GM18520 (cell line): Measurements from ENCODE around the gene CPB2.

Experiments
- ATAC-seq: cut with Tn5 transposase; IDR thresholded peaks from one replicate; pipeline ENCODE4 v1.9.1; 2021; ENCODE audit not compliant: unreplicated experiment

The CPB2 gene

DNA sequence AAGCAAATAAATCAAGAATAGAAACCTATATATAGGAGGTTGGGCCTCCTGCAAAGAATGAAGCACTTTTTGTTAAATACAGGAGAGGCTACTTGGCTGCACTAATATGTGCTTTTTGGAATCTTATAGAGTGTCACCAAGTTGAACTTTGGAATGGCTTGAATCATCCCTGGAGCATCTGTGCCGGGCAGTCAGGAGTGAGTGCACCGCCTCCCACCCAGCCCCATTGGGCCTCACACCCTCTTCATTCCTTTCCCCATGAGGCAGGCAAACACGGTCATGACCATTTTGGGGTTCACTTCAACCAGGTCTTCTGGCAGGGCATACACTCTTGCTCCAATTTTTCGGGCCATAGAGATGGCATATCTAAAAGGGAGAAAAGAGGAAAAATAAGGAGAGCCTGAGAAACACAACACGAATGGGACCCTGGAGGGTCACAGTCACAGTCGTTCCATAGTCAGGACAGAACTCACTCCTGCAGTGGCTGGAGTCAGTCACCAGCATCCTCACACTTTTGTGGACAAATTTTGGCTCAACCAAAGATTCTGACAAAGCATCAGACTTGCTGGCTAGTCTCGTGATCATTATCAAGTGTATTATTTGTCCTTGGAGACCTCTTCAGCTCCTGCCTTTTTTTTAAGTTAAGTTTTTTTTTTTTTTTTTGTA is 22.7 kb upstream of the CPB2 start:
- no peak for ATAC-seq

DNA sequence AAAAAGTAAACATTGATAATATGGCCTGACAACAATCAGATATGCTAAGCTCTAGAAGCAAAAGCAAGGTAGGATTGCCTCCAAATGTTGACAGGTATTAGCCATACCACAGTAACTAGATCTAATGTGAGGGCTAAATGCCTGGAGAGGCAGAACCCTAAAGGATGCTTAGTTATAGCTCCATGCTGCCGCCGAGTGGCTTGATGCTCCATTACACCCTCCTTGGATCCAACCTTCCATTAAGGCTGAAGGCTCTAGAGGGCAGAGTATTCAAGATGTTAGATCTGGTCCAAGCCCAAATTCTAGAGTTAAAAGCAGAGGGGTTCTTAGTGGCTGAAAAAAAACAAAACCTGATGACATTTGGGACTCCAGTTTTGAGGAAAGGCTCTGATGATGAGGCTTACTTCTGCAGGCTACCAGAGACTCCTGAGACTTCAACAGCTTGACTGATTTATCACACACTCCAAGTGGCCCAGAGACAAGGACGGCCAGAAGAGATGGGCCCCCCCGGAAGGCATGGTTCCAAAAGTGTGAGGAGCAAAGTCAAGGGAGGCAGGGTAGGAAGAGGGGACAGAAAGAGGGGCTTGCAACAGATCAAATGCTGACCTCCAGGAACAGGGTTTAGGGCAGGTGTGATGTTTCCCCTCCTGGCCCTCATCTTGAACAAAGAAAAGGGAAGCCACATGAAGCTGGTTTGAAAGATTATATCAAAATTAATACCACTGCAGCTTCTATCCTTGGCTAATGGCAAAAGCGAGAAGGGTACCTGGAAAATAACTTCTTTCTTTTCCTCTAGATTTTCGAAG is 21.9 kb upstream of the CPB2 start:
- peak; percentile 58 for ATAC-seq

DNA sequence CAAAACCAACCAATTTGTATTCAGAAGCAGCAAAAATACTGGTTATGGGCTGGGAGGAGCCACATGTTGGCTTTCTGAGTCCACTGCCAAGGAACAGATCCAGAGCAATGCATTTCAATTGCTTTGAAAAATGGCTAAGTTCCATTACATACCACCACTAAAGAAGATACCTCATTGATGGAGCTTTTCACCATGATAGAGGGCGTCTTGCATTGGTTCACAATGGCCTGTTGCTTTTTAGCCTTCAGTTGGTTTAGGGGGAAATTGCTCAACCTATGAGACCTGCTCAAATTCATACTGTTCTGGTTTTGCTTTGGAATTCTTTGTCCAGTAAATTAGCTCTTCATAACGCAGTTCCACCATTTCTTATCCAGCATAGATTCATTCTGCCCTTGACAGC is 21.2 kb upstream of the CPB2 start:
- ATAC-seq = no peak

DNA sequence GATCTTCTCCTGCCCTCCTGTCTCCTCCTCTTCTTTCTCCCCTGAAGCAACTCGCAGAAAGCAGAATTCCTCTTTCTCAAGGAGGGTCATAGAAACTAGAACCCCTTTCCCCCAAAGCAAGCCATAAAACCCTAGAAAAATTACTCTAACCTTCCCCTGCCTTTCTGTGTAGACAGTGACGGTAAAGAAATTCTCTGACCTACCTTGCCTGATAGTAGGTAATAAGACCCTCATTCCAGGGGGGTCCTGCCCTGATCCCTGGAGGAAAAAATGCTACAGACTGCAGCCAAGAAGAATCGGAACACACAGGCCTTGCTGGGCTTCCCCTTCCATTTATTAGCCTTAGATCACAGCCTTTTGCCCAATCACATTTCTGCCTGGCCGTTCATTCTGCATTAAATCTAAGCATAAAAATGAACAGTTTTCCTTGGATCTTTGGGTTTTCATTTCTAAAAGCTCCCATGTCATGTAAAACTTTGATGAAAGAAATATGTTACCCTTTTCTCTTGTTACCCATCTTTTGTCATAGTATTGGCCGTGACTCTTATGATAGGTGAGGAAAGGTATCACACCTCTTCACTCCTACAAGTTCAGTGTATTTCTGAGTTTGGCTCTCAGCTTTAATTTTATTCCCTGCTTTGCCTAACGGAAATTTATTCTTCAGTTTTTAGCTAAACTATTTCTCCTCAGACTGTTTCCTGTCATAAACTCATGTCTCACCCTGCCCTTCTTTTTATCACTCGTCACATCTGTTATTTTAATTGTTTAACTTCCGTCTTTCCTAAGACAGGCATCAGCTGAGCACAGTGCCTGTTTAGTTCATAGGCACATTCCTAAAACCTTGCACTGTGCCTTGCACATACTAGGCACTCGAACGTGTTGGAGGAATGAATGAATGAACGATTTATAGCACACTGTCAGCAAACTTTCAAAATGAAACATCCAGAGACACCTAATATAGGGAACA is 20.4 kb upstream of the CPB2 start:
- ATAC-seq = no peak

DNA sequence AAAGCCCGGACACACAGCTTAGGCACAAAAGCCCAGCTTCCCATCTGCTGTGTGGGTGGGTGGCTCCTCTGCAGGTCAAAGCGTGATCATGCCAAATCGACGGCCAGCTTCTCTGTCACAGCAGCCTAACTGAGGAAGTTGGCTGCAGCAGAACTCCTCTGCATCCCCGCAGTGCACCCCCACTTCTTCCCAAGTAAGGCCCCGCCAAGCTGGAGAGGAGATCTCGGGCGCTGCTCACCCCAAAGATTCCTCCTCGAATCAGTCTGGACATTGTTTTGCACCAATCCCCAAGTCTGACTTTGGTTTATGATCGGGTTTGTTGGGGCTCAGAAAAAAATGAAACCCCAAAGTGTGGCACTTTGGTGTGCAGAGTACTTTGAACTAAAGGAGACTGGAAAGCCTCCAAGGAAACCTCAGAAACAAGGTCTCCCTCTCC is 19.7 kb upstream of the CPB2 start:
- ATAC-seq = no peak

DNA sequence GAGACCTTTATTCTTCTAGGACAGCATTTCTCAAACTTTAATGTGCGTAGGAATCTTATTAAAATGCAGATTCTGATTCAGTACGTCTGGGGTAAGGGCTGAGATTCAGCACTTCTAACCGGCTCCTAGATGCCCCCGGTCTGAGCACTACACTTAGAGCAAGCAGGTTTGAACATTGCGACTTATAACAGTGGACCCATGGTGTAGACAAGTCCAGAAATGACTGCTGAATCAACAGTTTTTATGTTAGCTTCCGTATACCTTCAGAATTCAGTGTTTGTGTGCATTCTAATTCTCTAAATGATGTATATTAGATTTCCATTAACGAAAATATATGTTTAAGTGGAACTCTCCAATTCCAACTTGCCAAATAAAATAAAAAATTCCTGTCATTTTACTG is 17.5 kb upstream of the CPB2 start:
- no peak for ATAC-seq

DNA sequence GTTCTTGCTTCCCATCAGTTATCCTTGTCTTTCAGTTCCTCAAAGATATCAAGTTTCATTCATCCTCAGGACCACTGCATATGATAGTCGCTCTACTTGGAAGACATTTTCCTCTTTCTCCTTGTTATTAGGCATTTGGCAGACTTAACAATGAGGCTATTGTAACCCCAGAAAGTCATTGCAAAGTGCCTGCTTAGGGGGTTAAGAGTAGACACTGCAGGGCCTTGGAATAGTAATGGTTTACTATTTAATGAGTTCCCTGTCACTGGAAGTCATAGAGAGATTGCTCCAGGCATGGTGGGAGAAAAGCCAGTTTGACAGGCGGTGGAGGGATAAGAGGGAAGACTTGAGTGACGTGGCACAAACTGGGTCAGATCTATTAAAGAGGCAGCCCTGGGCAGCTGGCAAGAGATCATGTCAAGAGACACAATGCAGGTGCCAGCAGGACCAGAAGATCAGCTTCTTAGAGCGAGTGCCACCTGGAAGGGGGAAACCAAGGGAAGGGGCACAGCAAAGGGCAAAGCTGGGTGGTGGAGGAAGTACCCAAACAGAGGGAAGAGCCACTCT is 16.8 kb upstream of the CPB2 start:
- ATAC-seq = no peak

DNA sequence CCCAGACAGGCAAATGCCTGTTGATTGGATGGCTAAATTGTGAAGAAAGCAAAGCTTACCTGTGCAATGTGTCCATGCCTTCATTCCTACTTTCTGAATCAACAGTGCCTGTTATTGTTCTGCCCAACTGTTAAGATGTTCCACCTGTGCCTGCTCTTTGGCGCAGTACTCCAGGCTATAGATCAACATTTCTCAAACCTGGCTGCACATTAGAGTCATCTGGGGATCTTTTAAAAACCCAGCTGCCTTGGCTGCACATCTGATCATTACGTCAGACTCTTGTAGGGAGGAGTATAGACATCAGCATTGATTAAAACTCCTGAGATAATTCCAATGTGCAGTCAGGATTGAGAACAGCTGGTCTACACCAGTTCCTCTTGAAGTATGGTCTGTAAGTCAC is 16.2 kb upstream of the CPB2 start:
- no peak for ATAC-seq

DNA sequence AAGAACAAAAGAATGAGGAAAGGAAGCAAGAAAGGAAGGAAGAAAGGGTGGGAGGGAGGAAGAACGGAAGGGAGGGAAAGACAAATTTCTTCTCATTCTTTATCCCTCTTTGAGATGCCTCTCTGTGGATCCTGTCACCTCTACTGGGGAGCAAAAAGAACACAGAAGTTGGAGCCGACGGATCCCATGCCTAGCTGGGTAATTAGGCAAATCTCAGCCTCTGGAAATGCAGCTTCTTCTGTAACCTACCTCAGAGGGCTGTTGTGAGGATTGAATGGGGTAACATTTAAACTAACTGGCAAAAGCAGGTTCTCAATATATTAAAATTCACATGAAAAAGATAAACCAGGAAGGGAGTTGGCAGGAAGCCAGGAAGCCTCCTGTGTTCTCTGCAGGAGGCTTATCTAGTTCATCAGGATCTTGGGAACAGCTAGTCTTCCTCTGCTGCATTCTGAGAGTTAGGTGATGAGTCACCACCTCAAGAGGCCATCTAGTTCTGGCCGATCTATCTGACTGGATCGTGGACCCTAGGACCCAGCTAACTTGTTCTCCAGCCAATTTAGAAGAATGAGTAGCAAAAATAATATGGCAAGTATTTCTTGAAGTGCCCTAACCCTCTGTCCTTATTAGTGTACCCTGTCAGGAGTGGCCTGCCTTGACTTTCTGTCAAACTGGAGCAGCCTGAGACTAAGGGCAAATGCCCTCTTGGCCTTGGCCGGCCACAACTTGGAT is 15.2 kb upstream of the CPB2 start:
- no peak for ATAC-seq

DNA sequence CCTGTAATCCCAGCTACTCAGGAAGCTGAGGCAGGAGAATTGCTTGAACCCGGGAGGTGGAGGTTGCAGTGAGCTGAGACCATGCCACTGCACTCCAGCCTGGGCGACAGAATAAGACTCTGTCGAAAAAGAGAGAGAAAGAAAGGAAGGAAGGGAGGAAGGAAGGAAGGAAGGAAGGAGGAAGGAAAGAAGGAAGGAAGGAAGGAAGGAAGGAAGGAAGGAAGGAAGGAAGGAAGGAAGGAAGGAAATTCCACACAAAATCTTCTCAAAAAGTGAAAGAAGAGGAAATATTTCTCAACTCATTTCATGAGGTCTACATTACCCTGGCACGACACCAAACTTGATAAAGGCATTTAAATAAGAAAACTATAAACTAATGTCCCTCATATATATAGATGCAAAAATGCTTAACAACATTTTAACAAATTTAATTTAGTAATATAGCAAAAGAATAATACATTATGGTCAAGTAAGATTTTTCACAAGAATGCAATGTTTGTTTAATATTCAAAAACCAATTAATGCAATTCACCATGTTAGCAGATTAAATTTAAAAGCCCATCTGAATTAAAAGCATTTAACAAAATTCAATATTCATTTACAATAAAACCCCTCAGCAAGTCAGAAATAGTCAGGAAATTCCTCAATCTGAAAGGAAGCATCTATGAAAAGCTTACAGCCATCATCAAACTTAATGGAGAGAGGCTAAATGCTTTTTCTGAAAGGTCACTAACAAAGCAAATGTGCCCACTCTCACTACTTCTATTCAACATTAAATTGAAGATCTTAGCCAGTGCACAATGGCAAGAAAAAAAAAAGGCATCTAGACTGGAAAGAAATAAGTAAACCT is 12.0 kb upstream of the CPB2 start:
- no peak for ATAC-seq

DNA sequence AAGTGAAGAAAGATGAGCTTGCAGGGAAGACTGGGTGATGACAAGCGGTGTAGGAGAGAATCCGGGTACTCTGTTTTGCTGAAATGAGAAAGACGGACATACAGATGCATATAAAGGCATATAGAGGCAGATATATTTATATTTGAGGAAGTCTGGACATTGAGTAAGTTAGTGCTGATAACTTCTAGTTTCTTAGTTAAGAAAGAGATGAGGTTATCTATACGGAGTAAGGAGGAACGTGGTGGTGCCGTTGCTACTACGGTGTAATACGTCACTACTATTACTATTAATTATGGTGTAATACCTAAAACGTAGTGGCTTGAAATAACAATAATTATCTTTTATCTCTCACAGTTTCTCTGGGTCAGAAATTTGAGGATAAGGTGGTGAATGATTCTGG is 9.8 kb upstream of the CPB2 start:
- ATAC-seq = no peak

DNA sequence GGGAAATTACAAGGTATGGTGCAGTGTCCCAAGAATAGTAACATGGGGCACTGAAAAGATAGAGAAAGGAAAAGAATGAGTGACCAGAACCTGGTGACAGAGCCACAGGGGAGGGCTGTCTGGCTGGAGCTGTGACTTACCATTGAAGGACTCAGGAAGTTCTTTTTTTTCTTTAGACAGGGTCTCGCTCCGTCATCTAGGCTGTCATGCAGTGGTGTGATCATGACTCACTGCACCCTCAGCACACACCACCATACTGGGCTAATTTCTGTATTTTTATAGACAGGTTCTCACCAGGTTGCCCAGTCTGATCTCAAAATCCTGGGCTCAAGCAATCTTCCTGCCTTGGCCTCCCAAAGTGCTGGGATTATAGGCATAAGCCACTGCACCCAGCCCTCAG is 8.8 kb upstream of the CPB2 start:
- no peak for ATAC-seq

DNA sequence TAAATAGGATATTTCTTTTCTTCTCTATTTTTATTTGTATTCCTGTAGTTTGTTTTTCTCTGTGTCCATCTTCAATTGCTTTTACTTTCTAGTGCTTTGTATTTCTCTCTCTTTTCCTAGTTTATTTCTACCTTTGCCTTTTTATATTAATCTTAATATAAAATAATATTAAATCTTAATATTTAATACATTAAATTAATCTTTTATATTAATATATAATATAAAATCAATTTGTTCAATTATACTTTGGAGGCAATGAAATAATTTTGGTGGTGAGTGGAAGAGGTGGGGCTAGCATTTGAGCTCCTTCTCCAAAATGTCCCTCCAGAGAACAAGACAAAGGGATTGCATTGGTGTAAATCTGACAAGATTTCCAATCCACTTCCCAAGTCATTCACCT is 6.3 kb upstream of the CPB2 start:
- ATAC-seq = no peak

DNA sequence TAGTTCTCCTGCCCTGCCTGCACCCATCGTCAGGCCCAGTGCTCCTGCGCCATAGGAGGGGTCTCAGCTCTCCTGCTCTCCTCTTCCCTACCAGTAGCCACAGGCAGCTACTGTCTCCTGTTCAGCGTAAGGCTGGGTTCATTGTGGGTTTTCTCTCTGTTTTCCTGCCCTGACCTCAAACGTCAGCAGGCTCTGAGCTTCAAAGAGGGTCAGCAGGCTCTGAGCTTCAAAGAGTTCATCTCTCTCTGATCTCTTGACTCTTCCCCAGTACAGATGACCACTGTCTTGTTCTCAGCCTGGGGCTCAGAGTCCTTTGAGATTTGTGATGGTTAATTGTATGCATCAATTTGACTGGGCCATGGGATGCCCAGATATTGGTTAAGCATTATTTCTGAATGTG is 4.6 kb upstream of the CPB2 start:
- ATAC-seq = no peak

DNA sequence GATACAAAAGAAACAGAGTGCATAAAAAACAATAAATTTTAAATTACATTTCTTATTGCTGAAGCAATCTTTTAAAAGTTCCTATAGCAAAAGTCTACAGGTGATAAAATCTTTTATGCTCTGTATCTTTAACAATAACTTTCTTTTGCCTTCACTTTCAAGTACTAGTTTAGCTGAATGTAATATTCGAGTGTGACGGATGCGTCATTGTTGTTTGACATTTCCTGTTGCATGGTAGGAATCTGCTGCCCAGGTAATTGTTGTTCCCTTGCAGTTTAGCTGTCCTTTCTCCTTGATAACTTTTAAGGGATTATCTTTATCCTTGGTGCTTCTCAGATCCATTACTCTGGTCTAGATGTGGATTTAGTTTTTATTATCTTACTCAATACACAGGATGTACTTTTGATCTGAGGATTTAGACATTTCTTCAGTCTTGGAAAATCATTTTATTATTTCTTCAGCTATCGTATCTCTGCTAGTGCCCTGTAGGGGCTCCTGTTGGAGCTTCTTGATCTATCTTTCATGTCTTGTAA is 2.1 kb upstream of the CPB2 start:
- ATAC-seq = no peak

DNA sequence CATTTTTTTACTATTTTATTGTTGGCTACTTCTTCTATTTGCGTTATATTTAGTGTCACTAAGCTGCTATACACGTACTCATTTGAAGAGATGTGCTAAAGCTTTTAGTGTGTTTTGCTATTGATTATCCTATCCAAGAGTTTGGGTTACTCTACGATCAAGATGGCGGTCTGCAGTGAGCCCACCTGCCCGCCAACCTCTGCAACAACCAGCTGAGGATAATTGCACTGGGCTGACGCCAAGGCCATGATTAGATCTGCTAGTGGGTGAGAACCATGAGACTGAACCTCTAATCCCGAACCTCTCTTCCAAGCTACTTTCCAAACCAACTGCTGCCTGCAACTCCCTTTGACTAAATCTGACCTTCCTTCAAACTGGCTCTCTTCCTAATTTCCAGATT is 1.8 kb downstream of the CPB2 start:
- no peak for ATAC-seq

DNA sequence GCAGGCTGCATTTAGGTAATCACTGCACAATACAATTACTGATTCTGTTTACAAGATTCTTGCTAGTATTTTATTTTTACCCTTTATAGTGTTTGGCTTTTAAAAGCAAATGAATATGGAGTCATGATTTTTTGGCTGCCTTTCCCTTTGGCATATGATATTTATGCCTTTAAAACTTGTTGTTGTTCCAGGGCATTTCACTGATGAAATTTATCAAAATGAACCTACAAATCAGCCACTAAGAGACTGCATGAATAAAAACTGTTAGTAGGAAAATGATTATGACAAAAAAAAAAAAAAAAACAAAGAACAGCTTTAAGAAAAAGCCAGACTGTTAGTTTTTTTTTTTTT is 2.6 kb downstream of the CPB2 start:
- no peak for ATAC-seq

DNA sequence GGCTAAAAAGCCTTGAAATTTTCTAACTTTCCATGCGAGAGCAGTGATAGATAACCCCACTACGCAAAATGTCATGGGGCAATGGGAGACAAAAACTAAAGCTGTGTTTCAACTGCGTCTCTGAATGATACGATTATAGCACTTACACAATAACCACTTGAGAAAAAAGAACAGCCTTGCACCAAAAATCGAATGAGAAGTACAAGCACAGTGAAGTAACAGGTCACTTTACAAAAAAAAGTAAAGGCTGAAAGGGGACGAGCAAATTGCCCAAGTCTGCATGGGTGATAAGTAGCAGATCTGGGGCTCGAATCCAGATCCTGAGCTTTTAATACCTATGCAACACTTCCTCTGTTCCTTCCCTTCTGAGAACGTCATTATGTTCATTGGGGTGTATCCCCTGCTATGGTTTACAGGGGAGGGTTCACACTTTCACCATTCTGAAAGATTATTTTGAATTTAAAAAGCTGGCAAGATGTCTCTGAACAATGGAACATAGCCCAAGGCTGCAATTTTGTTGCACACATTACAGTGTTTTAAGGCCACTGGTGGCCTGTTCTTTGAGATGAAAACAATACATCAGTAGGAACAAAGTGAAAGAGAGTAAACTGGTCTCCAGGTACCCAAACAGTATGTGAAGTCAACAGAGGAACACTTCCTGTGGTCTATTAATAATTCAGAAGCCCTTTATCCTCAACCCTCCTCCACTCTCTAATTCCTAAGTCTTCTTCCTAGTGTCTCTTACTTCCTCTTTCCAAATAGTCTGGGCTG is 3.2 kb downstream of the CPB2 start:
- ATAC-seq = no peak

DNA sequence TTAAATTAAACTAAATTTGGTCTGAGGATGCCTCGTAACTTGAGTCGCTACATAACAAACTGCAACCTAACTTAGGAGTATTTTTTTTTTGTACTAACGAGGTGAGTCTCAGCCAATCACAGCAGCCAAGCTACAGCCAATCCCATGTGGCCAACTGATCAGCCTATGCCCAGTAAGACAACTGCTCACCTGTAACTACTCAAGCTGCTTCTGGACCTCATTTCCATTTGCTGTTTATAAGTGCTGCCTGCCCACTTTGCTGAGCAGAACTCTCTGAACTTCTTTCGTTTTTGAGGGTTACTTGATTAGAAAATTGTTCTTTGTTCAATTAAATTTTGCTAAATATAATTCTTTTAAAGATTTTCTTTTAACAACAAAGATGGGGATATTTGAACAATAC is 3.8 kb downstream of the CPB2 start:
- no peak for ATAC-seq
